Loucy (cell line): ENCODE measurements around the gene LBP.

Experiments
- CTCF ChIP-seq: fragments of 200-600 bp; sonication (generic); conservative IDR thresholded peaks from 2 replicates; pipeline ENCODE4 v1.5.1; 2014; ENCODE audit warnings: mild to moderate bottlenecking, antibody characterized with exemption, low read length
- EZH2phosphoT487 ChIP-seq: fragments of 200-600 bp; IDR thresholded peaks from 2 replicates; pipeline ENCODE4 v1.6.1; 2018; ENCODE audit warnings: antibody characterized with exemption, mild to moderate bottlenecking, moderate library complexity, borderline replicate concordance

GRCh38 chr20:38357653-38358207, 11.4 kb downstream of the LBP start:
- no peak for TF ChIP-seq CTCF
- no peak for TF ChIP-seq EZH2phosphoT487
